ENCODE results near the gene ATP2B3.

The ATP2B3 gene

GRCh38 chrX:153478746-153479145 is 38.7 kb upstream of the ATP2B3 start:
- no peak for DNase-seq (ENCODE audit: low spot score)
- TF ChIP-seq CTCF (IDR thresholded peaks at IDR 0.05; ENCODE audit: extremely low read depth, missing control alignments) = no peak

GRCh38 chrX:153481043-153481442 is 36.4 kb upstream of the ATP2B3 start:
- no peak for TF ChIP-seq CTCF (IDR thresholded peaks at IDR 0.05; ENCODE audit: extremely low read depth, missing control alignments)
- no peak for DNase-seq (ENCODE audit: low spot score)

- TF ChIP-seq CTCF (IDR thresholded peaks at IDR 0.05; ENCODE audit: extremely low read depth, missing control alignments) = no peak
- DNase-seq (ENCODE audit: low spot score) = no peak
Observed at GRCh38 chrX:153482376-153483015, 34.9 kb upstream of the ATP2B3 start.

DNA sequence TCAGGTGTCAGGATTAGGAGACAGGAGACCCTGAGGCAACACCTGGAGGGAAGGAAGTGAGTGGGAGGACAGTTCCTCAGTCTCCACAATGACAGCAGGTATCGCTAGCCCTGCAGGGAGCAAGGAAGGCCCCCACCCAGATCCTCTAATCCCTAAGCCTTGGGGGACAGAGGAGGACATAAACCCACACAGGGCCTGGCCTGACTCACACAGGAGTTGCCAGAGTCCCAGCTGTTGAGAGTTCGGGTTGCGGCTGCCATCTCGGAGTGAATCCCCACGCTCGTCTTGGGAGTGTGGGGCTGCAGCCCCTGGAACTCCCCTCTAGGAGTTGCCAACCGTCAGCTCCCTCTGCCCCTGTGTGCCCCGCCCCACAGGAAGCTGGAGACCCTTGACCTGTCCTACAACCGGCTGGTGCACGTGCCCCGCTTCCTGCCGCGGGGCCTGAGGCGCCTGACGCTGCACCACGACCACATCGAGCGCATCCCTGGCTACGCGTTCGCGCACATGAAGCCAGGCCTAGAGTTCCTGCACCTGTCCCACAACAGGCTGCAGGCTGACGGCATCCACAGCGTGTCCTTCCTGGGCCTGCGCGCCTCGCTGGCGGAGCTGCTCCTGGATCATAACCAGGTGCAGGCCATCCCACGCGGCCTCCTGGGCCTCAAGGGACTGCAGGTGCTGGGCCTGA is 31.9 kb upstream of the ATP2B3 start:
- no peak for DNase-seq (ENCODE audit: low spot score)
- no peak for TF ChIP-seq CTCF (IDR thresholded peaks at IDR 0.05; ENCODE audit: extremely low read depth, missing control alignments)

GRCh38 chrX:153486171-153486570 is 31.3 kb upstream of the ATP2B3 start:
- no peak for DNase-seq (ENCODE audit: low spot score)
- no peak for TF ChIP-seq CTCF (IDR thresholded peaks at IDR 0.05; ENCODE audit: extremely low read depth, missing control alignments)

DNA sequence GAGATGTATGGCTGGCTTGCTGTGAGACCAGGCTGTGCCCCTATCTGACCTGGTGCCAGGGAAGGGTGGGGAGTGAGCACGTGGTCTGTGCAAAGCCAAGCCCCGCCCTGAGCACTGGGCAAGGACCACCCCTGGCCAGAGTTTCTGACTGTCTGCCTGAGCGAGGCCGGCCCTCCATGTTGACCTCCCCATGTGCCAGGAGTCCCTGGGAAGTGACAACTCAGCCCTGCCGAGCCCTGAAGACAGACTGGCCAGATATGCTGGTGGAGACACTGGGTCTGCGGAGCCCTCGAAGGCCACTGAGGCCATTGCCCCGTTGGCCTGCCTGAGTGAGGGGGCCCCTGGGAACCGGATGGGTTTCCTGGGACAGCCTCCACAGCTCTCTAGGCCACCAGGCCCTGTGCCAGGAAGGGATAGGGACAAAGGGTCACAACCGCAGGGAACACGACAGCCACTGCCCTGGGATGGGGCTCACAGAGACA is 29.8 kb upstream of the ATP2B3 start:
- DNase-seq (ENCODE audit: low spot score) = no peak
- no peak for TF ChIP-seq CTCF (IDR thresholded peaks at IDR 0.05; ENCODE audit: extremely low read depth, missing control alignments)

DNA sequence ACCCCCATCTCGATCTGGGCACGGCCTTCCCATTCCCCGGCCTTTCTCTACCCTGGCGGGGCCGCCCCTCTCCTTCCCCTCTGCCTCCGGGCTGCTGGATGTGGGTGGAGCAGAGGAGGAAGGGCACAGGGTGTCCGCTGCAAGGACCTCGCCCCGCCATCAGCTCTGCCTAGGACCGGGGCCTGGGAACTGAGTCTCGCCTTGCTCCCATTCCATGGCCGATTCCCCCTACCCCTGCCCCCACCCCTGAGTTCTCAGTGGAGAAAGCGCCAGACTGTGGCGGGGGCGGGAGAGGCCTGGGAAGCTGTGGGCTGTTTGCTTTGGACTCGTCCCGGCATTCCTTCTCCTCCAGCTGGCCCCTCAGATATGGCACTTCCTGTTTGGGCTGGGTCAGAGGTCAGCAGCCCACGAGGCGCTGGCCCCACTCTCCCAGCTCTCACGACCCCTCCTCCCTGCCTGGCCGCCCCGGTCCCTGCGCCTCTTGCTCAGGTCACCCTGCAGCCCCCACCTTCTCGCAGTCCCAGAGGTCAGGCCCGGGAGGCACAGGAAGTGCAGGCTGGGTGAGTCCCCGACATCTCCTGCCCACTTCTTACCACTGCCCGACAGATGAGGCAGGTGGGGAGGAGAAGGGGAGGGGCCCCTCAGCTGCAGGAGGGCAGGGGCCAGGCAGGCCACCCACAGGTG is 29.1 kb upstream of the ATP2B3 start:
- TF ChIP-seq CTCF (IDR thresholded peaks at IDR 0.05; ENCODE audit: extremely low read depth, missing control alignments) = no peak
- no peak for DNase-seq (ENCODE audit: low spot score)
